Neural cell (in vitro differentiated cells): ENCODE measurements around the gene KEL.

Experiments used
- CTCF ChIP-seq: fragments of 450-650 bp; IDR thresholded peaks from 2 replicates; pipeline ENCODE4 v1.5.1; 2014; ENCODE audit warnings: antibody characterized with exemption, mild to moderate bottlenecking, moderate library complexity; ENCODE audit not compliant: poor library complexity, severe bottlenecking
- EP300 ChIP-seq: fragments of 450-650 bp; conservative IDR thresholded peaks from 2 replicates; pipeline ENCODE4 v1.6.1; 2014; ENCODE audit warnings: antibody characterized with exemption, mild to moderate bottlenecking, moderate library complexity; ENCODE audit not compliant: poor library complexity, severe bottlenecking
- EZH2 ChIP-seq: fragments of 200-600, 300-800 bp; shearing (Covaris generic), sonication (generic); IDR thresholded peaks from 2 replicates; pipeline ENCODE4 v1.6.1; 2014; ENCODE audit warnings: antibody characterized with exemption, low read length, borderline replicate concordance, mild to moderate bottlenecking; ENCODE audit not compliant: insufficient read depth, poor library complexity, severe bottlenecking
- MXI1 ChIP-seq: fragments of 450-650 bp; conservative IDR thresholded peaks from 2 replicates; pipeline ENCODE4 v1.6.1; 2014; ENCODE audit warnings: antibody characterized with exemption, mild to moderate bottlenecking; ENCODE audit not compliant: poor library complexity, severe bottlenecking
- POLR2AphosphoS5 ChIP-seq: IDR thresholded peaks from 2 replicates; pipeline ENCODE4 v1.6.1; 2012
- RAD21 ChIP-seq: fragments of 450-650 bp; conservative IDR thresholded peaks from 2 replicates; pipeline ENCODE4 v1.6.1; 2014; ENCODE audit warnings: antibody characterized with exemption, mild to moderate bottlenecking, moderate library complexity
- REST ChIP-seq: IDR thresholded peaks from 2 replicates; pipeline ENCODE4 v1.6.1; 2012; ENCODE audit warnings: borderline replicate concordance
- SMC3 ChIP-seq: fragments of 450-650 bp; conservative IDR thresholded peaks from 2 replicates; pipeline ENCODE4 v1.6.1; 2014; ENCODE audit warnings: antibody characterized with exemption, mild to moderate bottlenecking, moderate library complexity; ENCODE audit not compliant: poor library complexity
- TAF1 ChIP-seq: IDR thresholded peaks from 2 replicates; pipeline ENCODE4 v1.6.1; 2012; ENCODE audit warnings: low read depth

- TF ChIP-seq CTCF (no peak), EP300 (no peak), POLR2AphosphoS5 (no peak), RAD21 (no peak), MXI1 (no peak), TAF1 (no peak), REST (no peak), EZH2 (no peak), SMC3 (no peak)
Observed at GRCh38 chr7:142962991-142963390, 828 bp upstream of the KEL start.
